HepG2 (cell line): ENCODE data around the gene APH1B. TPM values are rescaled to one million over a fixed set of nuclear protein-coding genes. Genes with fewer than 3 reads are reported as not detected.

Experiments
- ATAC-seq: fragments of 200-7000 bp; cut with Tn5 transposase; 3 replicates; pipeline ENCODE4 v1.9.1; 2020; ENCODE audit warnings: mild to moderate bottlenecking, moderate library complexity
- BruUV-seq: library from RNA; stranded (reverse); fragments of 400-500 nt; replicated peaks from 2 replicates; lab custom pipeline; 2021; lab: Mats Ljungman, UMichigan
- CTCF ChIA-PET: fragments of 300-600 bp; formaldehyde crosslinking; extraction: SDS; loops from one replicate; lab custom pipeline; 2021; ENCODE audit warnings: low total read pairs, inconsistent platforms, low intra/inter-chr PET ratio; lab: Yijun Ruan, JAX
- POLR2A ChIA-PET: fragments of 350-600 bp; sonication (Branson Sonifier 250); formaldehyde crosslinking; loops from one replicate; lab custom pipeline; 2020; ENCODE audit warnings: antibody characterized with exemption, inconsistent platforms; lab: Yijun Ruan, JAX
- DNase-seq: peaks from one replicate; pipeline ENCODE4 v3.0.0-alpha.2; 2015; ENCODE audit warnings: low spot score
- FAIRE-seq: peaks from 3 replicates; lab custom pipeline; 2011; peaks lifted over from hg19 to GRCh38; lab: Jason Lieb, UNC
- H2AFZ ChIP-seq: one replicate; pipeline ENCODE4 v1.6.1; 2011; ENCODE audit warnings: low read length, inconsistent platforms
- H3K27ac ChIP-seq: fragments of 300-600 bp; 3 replicates; pipeline ENCODE4 v1.8.0; 2011; ENCODE audit warnings: mixed run types, mild to moderate bottlenecking, mixed read lengths, low read length, inconsistent platforms; ENCODE audit not compliant: insufficient read depth; ENCODE audit errors: extremely low read length
- H3K27me3 ChIP-seq, 2 experiments: fragments of 200-600 bp in 1 of 2; 2 replicates in 1 of 2; 3 replicates in 1 of 2; pipeline versions ENCODE4 v1.6.0 to v1.8.0; 2011; ENCODE audit warnings: low read length in 2 of 2, mild to moderate bottlenecking in 2 of 2, moderate library complexity in 2 of 2, inconsistent platforms in 1 of 2; ENCODE audit not compliant: insufficient read depth in 2 of 2, control insufficient read depth in 1 of 2
- H3K36me3 ChIP-seq, 2 experiments: fragments of 200-600 bp in 1 of 2; replicated peaks in 1 of 2; 2 replicates in 1 of 2; 3 replicates in 1 of 2; pipeline versions ENCODE4 v1.5.1 to v1.8.0; 2011; ENCODE audit warnings: low read length in 2 of 2, inconsistent platforms in 1 of 2; ENCODE audit not compliant: insufficient read depth in 2 of 2, control insufficient read depth in 1 of 2
- H3K4me1 ChIP-seq: 2 replicates; pipeline ENCODE4 v1.5.1; 2012; ENCODE audit warnings: low read length, inconsistent platforms; ENCODE audit not compliant: insufficient read depth
- H3K4me2 ChIP-seq: 2 replicates; pipeline ENCODE4 v1.6.0; 2011; ENCODE audit warnings: low read depth, low read length, inconsistent platforms
- H3K4me3 ChIP-seq, 3 experiments: fragments of 200-600 bp in 1 of 3; sonication (generic), shearing (Covaris generic) in 1 of 3; replicated peaks in 1 of 3; 2 replicates each; pipeline ENCODE4 v1.5.1; 2011 to 2016; ENCODE audit warnings: low read length in 3 of 3, inconsistent platforms in 2 of 3, low read depth in 2 of 3, mild to moderate bottlenecking in 2 of 3, control low read depth in 1 of 3, mixed read lengths in 1 of 3; ENCODE audit not compliant: insufficient read depth in 1 of 3
- H3K79me2 ChIP-seq: one replicate; pipeline ENCODE4 v1.6.1; 2011; ENCODE audit warnings: low read length, inconsistent platforms; ENCODE audit not compliant: insufficient read depth
- H3K9ac ChIP-seq: 2 replicates; pipeline ENCODE4 v1.6.0; 2011; ENCODE audit warnings: mild to moderate bottlenecking, low read depth, low read length, inconsistent platforms; ENCODE audit not compliant: insufficient read depth
- H3K9me3 ChIP-seq: 2 replicates; pipeline ENCODE4 v1.5.1; 2012; ENCODE audit warnings: mild to moderate bottlenecking, low read length
- H4K20me1 ChIP-seq: 2 replicates; pipeline ENCODE4 v1.6.0; 2011; ENCODE audit warnings: inconsistent platforms, mild to moderate bottlenecking, low read length, moderate library complexity; ENCODE audit not compliant: insufficient read depth
- ARNT2 ChIP-seq: sonication (generic); formaldehyde crosslinking; IDR thresholded peaks from 2 replicates; pipeline ENCODE4 v1.8.0; 2022; ENCODE audit warnings: mild to moderate bottlenecking, low read depth, missing genetic modification reagents, moderate library complexity
- GABPB1 ChIP-seq: IDR thresholded peaks from 2 replicates; pipeline ENCODE4 v1.6.1; 2016; ENCODE audit warnings: mild to moderate bottlenecking, missing genetic modification reagents, moderate library complexity, missing compliant biosample characterization
- HNF4G ChIP-seq, 2 experiments: sonication (generic) in 1 of 2; formaldehyde crosslinking in 1 of 2; IDR thresholded peaks; 2 replicates each; pipeline versions ENCODE4 v1.4.0 to v1.6.1; 2011 to 2020; ENCODE audit warnings: borderline replicate concordance in 2 of 2, low read depth in 2 of 2, mild to moderate bottlenecking in 2 of 2, low read length in 1 of 2, missing genetic modification reagents in 1 of 2, moderate library complexity in 1 of 2
- HOXA5 ChIP-seq: sonication (generic); formaldehyde crosslinking; IDR thresholded peaks from 2 replicates; pipeline ENCODE4 v1.4.0; 2020; ENCODE audit warnings: missing genetic modification reagents
- JUNB ChIP-seq: sonication (generic); formaldehyde crosslinking; IDR thresholded peaks from 2 replicates; pipeline ENCODE4 v1.8.0; 2022; ENCODE audit warnings: missing genetic modification reagents, mild to moderate bottlenecking, borderline replicate concordance
- SRY ChIP-seq: sonication (generic); formaldehyde crosslinking; IDR thresholded peaks from 2 replicates; pipeline ENCODE4 v1.8.0; 2022; ENCODE audit warnings: mild to moderate bottlenecking, missing genetic modification reagents
- ZKSCAN8 ChIP-seq: IDR thresholded peaks from 2 replicates; pipeline ENCODE4 v1.6.1; 2016; ENCODE audit warnings: borderline replicate concordance, missing genetic modification reagents, missing compliant biosample characterization
- ZNF558 ChIP-seq: sonication (generic); formaldehyde crosslinking; IDR thresholded peaks from 2 replicates; pipeline ENCODE4 v1.9.0; 2022; ENCODE audit warnings: mild to moderate bottlenecking, missing genetic modification reagents, borderline replicate concordance
- ZNF816 ChIP-seq: sonication (generic); formaldehyde crosslinking; IDR thresholded peaks from 2 replicates; pipeline ENCODE4 v1.8.0; 2022; ENCODE audit warnings: missing genetic modification reagents, mild to moderate bottlenecking, borderline replicate concordance
- WGBS: methylation state at CpG from one replicate; pipeline ENCODE4 v1.1.6; 2017; ENCODE audit warnings: low lambda C conversion rate; 5-methylcytosine and 5-hydroxymethylcytosine counted together
- in situ Hi-C: cut with HindIII; loops from 2 replicates; pipeline ENCODE4 v1.10.0; 2017; ENCODE audit warnings: low pct_unique_long_range_greater_than_20kb; ENCODE audit not compliant: extremely low pct_ligation_motif_present
- intact Hi-C: fragments of 100-400 bp; cut with micrococcal nuclease; formaldehyde crosslinking; loops from one replicate; pipeline ENCODE4 v1.10.0; 2022; ENCODE audit not compliant: unreplicated experiment
- polyA plus RNA-seq, 8 experiments: library from polyadenylated mRNA; depleted of rRNA in 3 of 8; stranded (reverse) in 7 of 8; unstranded in 1 of 8; fragments of >200 nt; fragmentation: Illumina TruSeq in 4 of 8; extraction: Trizol in 4 of 8; gene quantifications; 2 replicates each; pipeline versions ENCODE4 v1.2.1 to v1.2.3, GENCODE V29; 2011 to 2016; ENCODE audit warnings: low read depth in 4 of 8, missing spikeins in 1 of 8, mixed read lengths in 1 of 8; ENCODE audit not compliant: insufficient read depth in 1 of 8
- total RNA-seq, 5 experiments: library from RNA; depleted of rRNA; stranded (reverse); fragments of >200 nt; fragmentation: Illumina TruSeq; extraction: Trizol; gene quantifications; 2 replicates each; pipeline ENCODE4 v1.2.3, GENCODE V29; 2016; ENCODE audit warnings: low read depth in 1 of 5

Gene APH1B
- total and polyA plus RNA-seq, 2 of the 13 experiments (the other 11 are each of a cell fraction or from before 2014, with no cell fraction given): 0.45 to 1.00 TPM

GRCh38 chr15:63264688-63265293, 12.6 kb upstream of the APH1B start:
- H3K9me3 ChIP-seq: no peaks in the 10 kb centered on the region
- no peaks in the 10 kb centered on the region for H3K79me2 ChIP-seq
- no peak overlapping the region for H3K4me2 ChIP-seq
- H3K27ac ChIP-seq: no peak overlapping the region
- TF ChIP-seq ZKSCAN8 (CRISPR knock-in tag) (no peak), ZNF558 (CRISPR knock-in tag) (no peak), JUNB (CRISPR knock-in tag) (no peak), SRY (CRISPR knock-in tag) (no peak), HNF4G (IDR thresholded peaks at IDR 0.05; ENCODE audit: borderline replicate concordance, low read depth, low read length) (no peak), HNF4G (CRISPR knock-in tag; IDR thresholded peaks at IDR 0.05; ENCODE audit: borderline replicate concordance, low read depth) (no peak), ZNF816 (CRISPR knock-in tag) (no peak), GABPB1 (CRISPR knock-in tag) (no peak), HOXA5 (CRISPR knock-in tag) (no peak), ARNT2 (CRISPR knock-in tag) (no peak)
- WGBS: 38% methylated on average over 1 of the region's 1 CpG
- POLR2A ChIA-PET: no interaction called here
- H3K27me3 ChIP-seq: no peaks in the 10 kb centered on the region
- peaks cover 42% of the 10 kb centered on the region for H3K4me1 ChIP-seq
- no TSS peak for BruUV-seq
- intact Hi-C loops: loop anchor here (10.0 kb wide), 1 partner anchor 50 kb away; no protein-coding TSS in a partner anchor
- H2AFZ ChIP-seq: no peak overlapping the region
- peak; percentile 64 for DNase-seq
- no peak for FAIRE-seq
- no peak overlapping the region for H3K9ac ChIP-seq
- no peaks in the 10 kb centered on the region for H4K20me1 ChIP-seq
- no peak overlapping the region for H3K4me3 ChIP-seq
- CTCF ChIA-PET: no interaction called here
- no peak for ATAC-seq
- no peaks in the 10 kb centered on the region; a peak in 1 of 5 replicates for H3K36me3 ChIP-seq
- in situ Hi-C loops: no loop called here
